SU-DHL-6 (cell line): Measurements from ENCODE around the gene POLA1.

Experiments used
- H2AFZ ChIP-seq: fragments of 200-600 bp; sonication (generic); 2 replicates; pipeline ENCODE4 v1.6.1; 2014; ENCODE audit warnings: low read depth, mild to moderate bottlenecking, moderate library complexity, mixed read lengths, antibody characterized with exemption, low read length; ENCODE audit not compliant: severe bottlenecking
- H3F3A ChIP-seq: fragments of 200-600 bp; shearing (Covaris generic); 2 replicates; pipeline ENCODE4 v1.6.0; 2016; ENCODE audit warnings: antibody characterized with exemption, mild to moderate bottlenecking; ENCODE audit not compliant: insufficient read depth
- H3K27ac ChIP-seq: fragments of 200-600 bp; sonication (generic); 2 replicates; pipeline ENCODE4 v1.5.1; 2016; ENCODE audit warnings: low read depth, mild to moderate bottlenecking, low read length, moderate library complexity, mixed read lengths
- H3K27me3 ChIP-seq: fragments of 200-600 bp; sonication (generic), shearing (Covaris generic); 2 replicates; pipeline ENCODE4 v1.6.0; 2014; ENCODE audit warnings: mild to moderate bottlenecking, low read length
- H3K36me3 ChIP-seq: fragments of 200-600 bp; sonication (generic); 2 replicates; pipeline ENCODE4 v1.6.1; 2014; ENCODE audit warnings: mild to moderate bottlenecking, low read length, mixed read lengths
- H3K4me2 ChIP-seq: fragments of 300-600, 200-600 bp; shearing (Covaris generic), sonication (generic); 2 replicates; pipeline ENCODE4 v1.6.0; 2014; ENCODE audit warnings: low read length, low read depth, mild to moderate bottlenecking; ENCODE audit not compliant: poor library complexity, severe bottlenecking
- H3K4me3 ChIP-seq: fragments of 200-600 bp; sonication (generic); 2 replicates; pipeline ENCODE4 v1.5.1; 2014; ENCODE audit warnings: antibody characterized with exemption, low read length, mild to moderate bottlenecking, mixed read lengths; ENCODE audit not compliant: insufficient read depth, poor library complexity, severe bottlenecking
- H3K79me2 ChIP-seq: fragments of 200-600 bp; sonication (generic); 2 replicates; pipeline ENCODE4 v1.6.1; 2014; ENCODE audit warnings: mild to moderate bottlenecking, low read length, moderate library complexity; ENCODE audit not compliant: insufficient read depth
- H3K9ac ChIP-seq: fragments of 200-600 bp; sonication (generic); 2 replicates; pipeline ENCODE4 v1.7.0; 2014; ENCODE audit warnings: mild to moderate bottlenecking, low read length
- H3K9me2 ChIP-seq: fragments of 200-600 bp; sonication (generic); replicated peaks from 2 replicates; pipeline ENCODE4 v1.6.1; 2014; ENCODE audit warnings: low read length; ENCODE audit not compliant: insufficient read depth
- H3K9me3 ChIP-seq: fragments of 200-600 bp; sonication (generic); 2 replicates; pipeline ENCODE4 v1.6.1; 2014; ENCODE audit warnings: low read length, mixed read lengths; ENCODE audit not compliant: insufficient read depth
- H4K20me1 ChIP-seq: fragments of 200-600 bp; sonication (generic); 2 replicates; pipeline ENCODE4 v1.6.1; 2014; ENCODE audit warnings: low read depth, mild to moderate bottlenecking, antibody characterized with exemption, low read length, moderate library complexity, mixed read lengths
- CTCF ChIP-seq: fragments of 200-600 bp; sonication (generic); IDR thresholded peaks from one replicate; pipeline ENCODE4 v1.5.1; 2017; ENCODE audit warnings: antibody characterized with exemption, mild to moderate bottlenecking, low read length, moderate library complexity; ENCODE audit not compliant: insufficient read depth, poor library complexity, severe bottlenecking
- EZH2phosphoT487 ChIP-seq: fragments of 200-600 bp; sonication (generic), shearing (Covaris generic); conservative IDR thresholded peaks from 2 replicates; pipeline ENCODE4 v1.6.1; 2018; ENCODE audit warnings: mild to moderate bottlenecking, antibody characterized with exemption, low read length, moderate library complexity, mixed read lengths

The POLA1 gene

DNA sequence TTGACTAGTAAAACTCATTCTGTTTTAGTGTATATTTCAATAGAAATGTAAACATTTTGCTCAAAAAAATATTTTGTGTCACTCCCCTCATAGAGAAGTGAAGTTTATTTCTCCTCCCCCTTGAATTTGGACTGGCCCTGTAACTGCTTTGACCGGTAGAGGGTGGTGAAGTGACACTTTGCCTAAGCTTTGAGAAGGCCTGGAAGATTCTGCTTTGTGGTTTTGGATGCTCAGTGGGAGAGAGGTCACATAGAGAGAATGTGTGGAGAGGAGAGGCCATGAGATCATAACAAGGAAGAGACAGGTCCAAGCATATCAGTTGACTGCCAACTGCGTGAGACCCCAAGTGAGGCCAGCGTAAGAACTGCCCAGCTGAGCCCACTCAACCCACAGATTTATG lies 341.2 kb downstream of the POLA1 start:
- Histone ChIP-seq H3K36me3 (no peaks in the 10 kb centered on the region), H2AFZ (no peak overlapping the region), H3K4me3 (no peak overlapping the region), H3K9ac (no peak overlapping the region), H3K4me2 (no peak overlapping the region), H4K20me1 (no peaks in the 10 kb centered on the region), H3K9me2 (no peaks in the 10 kb centered on the region), H3K27me3 (no peaks in the 10 kb centered on the region), H3K79me2 (no peaks in the 10 kb centered on the region), H3F3A (no peaks in the 10 kb centered on the region), H3K27ac (no peak overlapping the region), H3K9me3 (no peaks in the 10 kb centered on the region)
- no peak for TF ChIP-seq CTCF
- TF ChIP-seq EZH2phosphoT487 = no peak

DNA sequence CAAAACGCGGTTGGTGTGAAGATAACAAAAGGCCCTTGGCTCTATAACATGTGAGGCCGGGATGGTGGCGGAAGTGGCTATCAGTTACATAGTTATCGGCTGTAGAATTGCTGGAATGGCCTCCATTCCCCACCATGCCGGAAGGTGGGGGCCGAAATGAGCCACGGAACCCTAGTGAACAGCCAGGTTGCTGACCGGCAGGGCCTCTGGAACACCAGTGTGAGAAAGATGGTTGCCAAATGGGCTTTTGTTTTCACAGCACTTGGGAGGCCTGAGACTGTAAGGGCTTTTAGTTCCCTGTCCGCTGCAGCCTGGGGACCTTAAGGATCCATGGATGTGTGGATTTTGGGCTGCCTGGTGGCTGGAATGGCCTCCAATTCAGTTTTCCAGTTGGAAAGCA lies 345.3 kb downstream of the POLA1 start:
- H3K9me3 ChIP-seq = no peaks in the 10 kb centered on the region
- no peaks in the 10 kb centered on the region for H3K79me2 ChIP-seq
- no peak overlapping the region for H3K4me3 ChIP-seq
- TF ChIP-seq EZH2phosphoT487 (no peak), CTCF (no peak)
- no peaks in the 10 kb centered on the region for H3K27me3 ChIP-seq
- no peak overlapping the region for H3K27ac ChIP-seq
- H3K9ac ChIP-seq = no peak overlapping the region
- H3K9me2 ChIP-seq = no peaks in the 10 kb centered on the region
- H3K36me3 ChIP-seq = no peaks in the 10 kb centered on the region
- H2AFZ ChIP-seq = no peak overlapping the region
- H3F3A ChIP-seq = no peaks in the 10 kb centered on the region
- H4K20me1 ChIP-seq = no peaks in the 10 kb centered on the region
- no peak overlapping the region for H3K4me2 ChIP-seq

GRCh38 chrX:25043192-25043591 lies 349.5 kb downstream of the POLA1 start:
- Histone ChIP-seq H3K9me3 (no peaks in the 10 kb centered on the region), H3K4me2 (no peak overlapping the region), H3K4me3 (no peak overlapping the region), H3K36me3 (no peaks in the 10 kb centered on the region), H4K20me1 (no peaks in the 10 kb centered on the region), H3K9me2 (no peaks in the 10 kb centered on the region), H3F3A (no peaks in the 10 kb centered on the region), H3K27me3 (no peaks in the 10 kb centered on the region), H2AFZ (no peak overlapping the region), H3K27ac (no peak overlapping the region), H3K9ac (no peak overlapping the region), H3K79me2 (no peaks in the 10 kb centered on the region)
- no peak for TF ChIP-seq CTCF
- no peak for TF ChIP-seq EZH2phosphoT487
